ENCODE data around the gene EPHA5.
"Not testable (repeated sequence)": the region's sequence is repeated elsewhere in the genome, so short reads cannot be mapped to it uniquely, and the experiment has no call there.

Gene EPHA5

GRCh38 chr4:65353098-65353497 lies 317.2 kb downstream of the EPHA5 start:
- no peak for DNase-seq

GRCh38 chr4:65344278-65344825 lies 325.9 kb downstream of the EPHA5 start:
- no peak for DNase-seq

- DNase-seq = no peak
Observed at GRCh38 chr4:65343342-65343741, 326.9 kb downstream of the EPHA5 start.

GRCh38 chr4:65341557-65341956 lies 328.7 kb downstream of the EPHA5 start:
- no peak for DNase-seq

GRCh38 chr4:65340382-65341109 lies 329.7 kb downstream of the EPHA5 start:
- no peak for DNase-seq

GRCh38 chr4:65337371-65337770 lies 332.9 kb downstream of the EPHA5 start:
- DNase-seq = no peak

GRCh38 chr4:65336465-65336864 lies 333.8 kb downstream of the EPHA5 start:
- DNase-seq = no peak

GRCh38 chr4:65316534-65316933 lies 353.8 kb downstream of the EPHA5 start:
- DNase-seq = no peak

- DNase-seq = no peak
Observed at GRCh38 chr4:65311120-65311519, 359.2 kb downstream of the EPHA5 start.

GRCh38 chr4:65310586-65310985 lies 359.7 kb downstream of the EPHA5 start:
- no peak for DNase-seq

- not testable (repeated sequence) for DNase-seq
Observed at GRCh38 chr4:65308626-65309025, 361.7 kb downstream of the EPHA5 start.

GRCh38 chr4:65302145-65302544 lies 368.1 kb downstream of the EPHA5 start:
- no peak for DNase-seq

GRCh38 chr4:65296246-65296645 lies 374.0 kb downstream of the EPHA5 start:
- DNase-seq = no peak

GRCh38 chr4:65287071-65287470 lies 383.2 kb downstream of the EPHA5 start:
- no peak for DNase-seq

Measured in T-helper 9 cell (primary cell).